ENCODE measurements around the gene RAB37. TPM values are rescaled to one million over a fixed set of nuclear protein-coding genes. Genes with fewer than 3 reads are reported as not detected.
A peak's percentile ranks its signal among the peaks of the same experiment; 100 is the strongest.

Gene RAB37
- total and polyA plus RNA-seq, 2 of the 8 experiments (the other 6 are each of a cell fraction or from before 2014, with no cell fraction given) = 5.5 to 6.1 TPM

- TF ChIP-seq SRF (IDR thresholded peaks at IDR 0.05; ENCODE audit: low read depth, low read length) = no peak
- no peak for TF ChIP-seq CREB1 (IDR thresholded peaks at IDR 0.05)
- TF ChIP-seq ZNF274 (IDR thresholded peaks at IDR 0.05; ENCODE audit: borderline replicate concordance, extremely low read depth, low read length) = no peak
- TF ChIP-seq PHF8 (conservative IDR thresholded peaks at IDR 0.05; ENCODE audit: low read depth, low read length) = peak; percentile 88
- TF ChIP-seq SIX5 (IDR thresholded peaks at IDR 0.05; ENCODE audit: low read depth, low read length) = no peak
- TF ChIP-seq POLR2AphosphoS5 (IDR thresholded peaks at IDR 0.05; ENCODE audit: low read depth, low read length) = peak; percentile 88
- no peak for TF ChIP-seq CBX8 (IDR thresholded peaks at IDR 0.05; ENCODE audit: borderline replicate concordance, low read depth, low read length)
- TF ChIP-seq HDAC2 (IDR thresholded peaks at IDR 0.05; ENCODE audit: borderline replicate concordance in 1 of 2, low read depth in 2 of 2, low read length in 2 of 2) = no peak
- no peak for TF ChIP-seq RFX5 (IDR thresholded peaks at IDR 0.05; ENCODE audit: borderline replicate concordance, low read depth, low read length)
- TF ChIP-seq, protein P1, sequence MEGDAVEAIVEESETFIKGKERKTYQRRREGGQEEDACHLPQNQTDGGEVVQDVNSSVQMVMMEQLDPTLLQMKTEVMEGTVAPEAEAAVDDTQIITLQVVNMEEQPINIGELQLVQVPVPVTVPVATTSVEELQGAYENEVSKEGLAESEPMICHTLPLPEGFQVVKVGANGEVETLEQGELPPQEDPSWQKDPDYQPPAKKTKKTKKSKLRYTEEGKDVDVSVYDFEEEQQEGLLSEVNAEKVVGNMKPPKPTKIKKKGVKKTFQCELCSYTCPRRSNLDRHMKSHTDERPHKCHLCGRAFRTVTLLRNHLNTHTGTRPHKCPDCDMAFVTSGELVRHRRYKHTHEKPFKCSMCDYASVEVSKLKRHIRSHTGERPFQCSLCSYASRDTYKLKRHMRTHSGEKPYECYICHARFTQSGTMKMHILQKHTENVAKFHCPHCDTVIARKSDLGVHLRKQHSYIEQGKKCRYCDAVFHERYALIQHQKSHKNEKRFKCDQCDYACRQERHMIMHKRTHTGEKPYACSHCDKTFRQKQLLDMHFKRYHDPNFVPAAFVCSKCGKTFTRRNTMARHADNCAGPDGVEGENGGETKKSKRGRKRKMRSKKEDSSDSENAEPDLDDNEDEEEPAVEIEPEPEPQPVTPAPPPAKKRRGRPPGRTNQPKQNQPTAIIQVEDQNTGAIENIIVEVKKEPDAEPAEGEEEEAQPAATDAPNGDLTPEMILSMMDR (IDR thresholded peaks at IDR 0.05; ENCODE audit: control extremely low read depth in 1 of 3, insufficient read depth in 1 of 3, low read depth in 1 of 3, low read length in 3 of 3) = peak; percentile 34 to 37 (median 35)
- no peak for TF ChIP-seq YY1 (IDR thresholded peaks at IDR 0.05; ENCODE audit: low read depth, low read length)
- TF ChIP-seq, protein P2, sequence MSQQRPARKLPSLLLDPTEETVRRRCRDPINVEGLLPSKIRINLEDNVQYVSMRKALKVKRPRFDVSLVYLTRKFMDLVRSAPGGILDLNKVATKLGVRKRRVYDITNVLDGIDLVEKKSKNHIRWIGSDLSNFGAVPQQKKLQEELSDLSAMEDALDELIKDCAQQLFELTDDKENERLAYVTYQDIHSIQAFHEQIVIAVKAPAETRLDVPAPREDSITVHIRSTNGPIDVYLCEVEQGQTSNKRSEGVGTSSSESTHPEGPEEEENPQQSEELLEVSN (IDR thresholded peaks at IDR 0.05) = no peak
- TF ChIP-seq TEAD4 (IDR thresholded peaks at IDR 0.05; ENCODE audit: low read depth, low read length) = no peak
- TF ChIP-seq SUZ12 (IDR thresholded peaks at IDR 0.05; ENCODE audit: low read length) = no peak
- TF ChIP-seq, protein P3, sequence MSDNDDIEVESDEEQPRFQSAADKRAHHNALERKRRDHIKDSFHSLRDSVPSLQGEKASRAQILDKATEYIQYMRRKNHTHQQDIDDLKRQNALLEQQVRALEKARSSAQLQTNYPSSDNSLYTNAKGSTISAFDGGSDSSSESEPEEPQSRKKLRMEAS (IDR thresholded peaks at IDR 0.05) = peak; percentile 27; the same call in 1 of the 2 replicates
- no peak for TF ChIP-seq EZH2 (IDR thresholded peaks at IDR 0.05; ENCODE audit: low read depth, low read length, severe bottlenecking)
- no peak for TF ChIP-seq RXRA (IDR thresholded peaks at IDR 0.05; ENCODE audit: insufficient read depth, low read depth, low read length)
- TF ChIP-seq CTBP2 (IDR thresholded peaks at IDR 0.05; ENCODE audit: borderline replicate concordance, insufficient read depth, insufficient read length, low read length) = no peak
- TF ChIP-seq RNF2 (IDR thresholded peaks at IDR 0.05; ENCODE audit: borderline replicate concordance, low read depth, low read length, missing control alignments, poor library complexity, severe bottlenecking) = no peak
- peak; percentile 99 for TF ChIP-seq TAF1 (IDR thresholded peaks at IDR 0.05; ENCODE audit: low read depth, low read length)
Observed at GRCh38 chr17:74748529-74749278, 11.6 kb downstream of the RAB37 start, which contains the start of gene NHERF1 (continued).

Measured in H1 (cell line).